H1 (cell line): ENCODE measurements around the gene AKR1B1. TPM values are rescaled to one million over a fixed set of nuclear protein-coding genes. Genes with fewer than 3 reads are reported as not detected.

Experiments used
- CTCF ChIA-PET: fragments of 300-600 bp; sonication (Branson Sonifier 250); formaldehyde crosslinking; loops from one replicate; lab custom pipeline; 2021; ENCODE audit not compliant: partially characterized antibody; lab: Charles Lee
- POLR2A ChIA-PET: fragments of 300-600 bp; sonication (Branson Sonifier 250); formaldehyde crosslinking; loops from one replicate; lab custom pipeline; 2021; ENCODE audit warnings: inconsistent platforms; ENCODE audit not compliant: partially characterized antibody; lab: Charles Lee
- DNase-seq, 2 experiments: peaks; one replicate each; pipeline versions ENCODE4 v3.0.0 to v3.0.0-alpha.2; 2010 to 2022; ENCODE audit warnings: low spot score in 2 of 2, low read depth in 1 of 2, mixed read lengths in 1 of 2
- FAIRE-seq: peaks from 2 replicates; lab custom pipeline; 2011; peaks lifted over from hg19 to GRCh38; lab: Jason Lieb, UNC
- H2AFZ ChIP-seq: 2 replicates; pipeline ENCODE4 v1.8.1; 2012; ENCODE audit warnings: low read length, inconsistent platforms
- H2AK5ac ChIP-seq: 2 replicates; pipeline ENCODE4 v1.6.1; 2013; ENCODE audit warnings: low read depth, low read length
- H2BK120ac ChIP-seq: replicated peaks from 2 replicates; pipeline ENCODE3; 2013; ENCODE audit warnings: low read depth, low read length, inconsistent platforms
- H2BK12ac ChIP-seq: 2 replicates; pipeline ENCODE4 v1.6.1; 2013; ENCODE audit warnings: low read depth, low read length
- H2BK15ac ChIP-seq: 2 replicates; pipeline ENCODE4 v1.6.1; 2013; ENCODE audit warnings: low read length
- H2BK20ac ChIP-seq: 2 replicates; pipeline ENCODE4 v1.6.1; 2013; ENCODE audit warnings: low read length
- H2BK5ac ChIP-seq: 2 replicates; pipeline ENCODE4 v1.6.1; 2013; ENCODE audit warnings: low read depth, low read length
- H3K14ac ChIP-seq: 2 replicates; pipeline ENCODE4 v1.6.1; 2013; ENCODE audit warnings: inconsistent platforms; ENCODE audit not compliant: insufficient read length
- H3K18ac ChIP-seq: 2 replicates; pipeline ENCODE4 v1.6.1; 2013; ENCODE audit warnings: low read length; ENCODE audit errors: extremely low read depth
- H3K23ac ChIP-seq: 2 replicates; pipeline ENCODE4 v1.6.1; 2013; ENCODE audit warnings: inconsistent platforms; ENCODE audit not compliant: insufficient read length
- H3K23me2 ChIP-seq: 2 replicates; pipeline ENCODE4 v1.6.1; 2013; ENCODE audit warnings: low read depth, low read length
- H3K27ac ChIP-seq: 2 replicates; pipeline ENCODE4 v1.6.1; 2011; ENCODE audit warnings: low read depth, low read length, inconsistent platforms
- H3K27me3 ChIP-seq, 4 experiments: replicated peaks in 1 of 4; 1 replicate in 1 of 4; 2 replicates in 3 of 4; pipeline versions ENCODE4 v1.6.1 to v1.8.1; 2011 to 2013; ENCODE audit warnings: low read length in 3 of 4, mild to moderate bottlenecking in 3 of 4, inconsistent platforms in 2 of 4, mixed read lengths in 2 of 4, moderate library complexity in 1 of 4; ENCODE audit not compliant: control insufficient read depth in 3 of 4, insufficient read depth in 3 of 4; ENCODE audit errors: extremely low read depth in 1 of 4
- H3K36me3 ChIP-seq, 4 experiments: 2 replicates each; pipeline versions ENCODE4 v1.6.1 to v1.8.1; 2011 to 2013; ENCODE audit warnings: mild to moderate bottlenecking in 4 of 4, low read length in 3 of 4, moderate library complexity in 2 of 4, control low read depth in 1 of 4, inconsistent platforms in 1 of 4; ENCODE audit not compliant: insufficient read depth in 4 of 4, control insufficient read depth in 2 of 4
- H3K4ac ChIP-seq: replicated peaks from 2 replicates; pipeline ENCODE3; 2013; ENCODE audit warnings: low read length, low read depth, mixed read lengths, inconsistent platforms; ENCODE audit not compliant: insufficient read length
- H3K4me1 ChIP-seq, 4 experiments: replicated peaks in 1 of 4; 1 replicate in 1 of 4; 2 replicates in 3 of 4; pipeline versions ENCODE4 v1.6.1 to v1.8.1; 2011 to 2013; ENCODE audit warnings: low read length in 3 of 4, inconsistent platforms in 2 of 4, mixed read lengths in 1 of 4; ENCODE audit not compliant: insufficient read depth in 4 of 4, control insufficient read depth in 3 of 4
- H3K4me2 ChIP-seq, 2 experiments: 2 replicates each; pipeline versions ENCODE4 v1.6.1 to v1.8.1; 2011 to 2013; ENCODE audit warnings: low read depth in 2 of 2, low read length in 2 of 2, control low read depth in 1 of 2, inconsistent platforms in 1 of 2, mild to moderate bottlenecking in 1 of 2; ENCODE audit not compliant: insufficient read depth in 1 of 2
- H3K4me3 ChIP-seq, 4 experiments: fragments of 200-600, 300-600 bp in 1 of 4; sonication (generic), shearing (Covaris generic), sonication (Bioruptor Twin) in 1 of 4; 2 replicates each; pipeline versions ENCODE4 v1.5.1 to v1.8.1; 2011 to 2016; ENCODE audit warnings: low read length in 4 of 4, low read depth in 3 of 4, control low read depth in 2 of 4, inconsistent platforms in 2 of 4, mild to moderate bottlenecking in 2 of 4, mixed read lengths in 1 of 4, moderate library complexity in 1 of 4; ENCODE audit not compliant: insufficient read depth in 2 of 4; ENCODE audit errors: extremely low read depth in 1 of 4
- H3K56ac ChIP-seq: replicated peaks from 2 replicates; pipeline ENCODE3; 2013; ENCODE audit warnings: low read depth, mild to moderate bottlenecking, mixed read lengths, low read length, inconsistent platforms; ENCODE audit not compliant: insufficient read length
- H3K79me1 ChIP-seq: 2 replicates; pipeline ENCODE4 v1.6.1; 2013; ENCODE audit warnings: low read depth, low read length, control low read depth
- H3K79me2 ChIP-seq, 2 experiments: 2 replicates each; pipeline versions ENCODE4 v1.6.1 to v1.8.1; 2012 to 2013; ENCODE audit warnings: low read length in 2 of 2, mild to moderate bottlenecking in 2 of 2, inconsistent platforms in 1 of 2; ENCODE audit not compliant: insufficient read depth in 2 of 2, control insufficient read depth in 1 of 2
- H3K9ac ChIP-seq, 4 experiments: replicated peaks in 1 of 4; 1 replicate in 1 of 4; 2 replicates in 3 of 4; pipeline versions ENCODE4 v1.6.1 to v1.8.1; 2011 to 2013; ENCODE audit warnings: low read depth in 3 of 4, low read length in 3 of 4, control low read depth in 2 of 4, mild to moderate bottlenecking in 2 of 4, moderate library complexity in 2 of 4, inconsistent platforms in 1 of 4; ENCODE audit errors: extremely low read depth in 1 of 4
- H3K9me3 ChIP-seq, 2 experiments: 2 replicates each; pipeline versions ENCODE4 v1.6.1 to v1.8.1; 2012 to 2013; ENCODE audit warnings: mild to moderate bottlenecking in 2 of 2, moderate library complexity in 2 of 2, control low read depth in 1 of 2, inconsistent platforms in 1 of 2, low read depth in 1 of 2, low read length in 1 of 2, mixed read lengths in 1 of 2; ENCODE audit not compliant: insufficient read depth in 2 of 2
- H4K20me1 ChIP-seq, 2 experiments: replicated peaks in 1 of 2; 2 replicates each; pipeline versions ENCODE3 to v1.8.1; 2011 to 2013; ENCODE audit warnings: inconsistent platforms in 2 of 2, low read length in 2 of 2, mild to moderate bottlenecking in 1 of 2; ENCODE audit not compliant: insufficient read depth in 2 of 2, control insufficient read depth in 1 of 2
- H4K5ac ChIP-seq: 2 replicates; pipeline ENCODE4 v1.6.1; 2013; ENCODE audit warnings: low read length, low read depth, mixed read lengths, inconsistent platforms; ENCODE audit not compliant: insufficient read length
- H4K8ac ChIP-seq: 2 replicates; pipeline ENCODE4 v1.8.0; 2013; ENCODE audit warnings: mild to moderate bottlenecking, moderate library complexity, low read length, inconsistent platforms; ENCODE audit not compliant: insufficient read depth; ENCODE audit errors: extremely low read depth
- H4K91ac ChIP-seq: replicated peaks from 2 replicates; pipeline ENCODE3; 2013; ENCODE audit warnings: low read length, mixed read lengths, inconsistent platforms; ENCODE audit not compliant: insufficient read length
- CBX8 ChIP-seq: fragments of 300-800, 300-1000 bp; sonication (generic); IDR thresholded peaks from 2 replicates; pipeline ENCODE4 v1.7.1; 2016; ENCODE audit warnings: low read depth, low read length, borderline replicate concordance
- EGR1 ChIP-seq: IDR thresholded peaks from 2 replicates; pipeline ENCODE4 v1.6.1; 2011; ENCODE audit warnings: low read depth, low read length, borderline replicate concordance
- GTF2F1 ChIP-seq: IDR thresholded peaks from 2 replicates; pipeline ENCODE4 v1.6.1; 2012; ENCODE audit warnings: low read depth, low read length, improper control_type of control experiment, borderline replicate concordance
- KDM4A ChIP-seq: IDR thresholded peaks from one replicate; pipeline ENCODE4 v1.7.1; 2012; ENCODE audit warnings: low read depth, mild to moderate bottlenecking, moderate library complexity, low read length, inconsistent platforms; ENCODE audit not compliant: severe bottlenecking
- POU5F1 ChIP-seq: IDR thresholded peaks from 2 replicates; pipeline ENCODE4 v1.6.1; 2011; ENCODE audit warnings: low read depth, mild to moderate bottlenecking, low read length, moderate library complexity
- RAD21 ChIP-seq, 2 experiments: IDR thresholded peaks in 1 of 2; conservative IDR thresholded peaks in 1 of 2; 2 replicates each; pipeline ENCODE4 v1.6.1; 2011; ENCODE audit warnings: low read depth in 2 of 2, low read length in 2 of 2, improper control_type of control experiment in 1 of 2, inconsistent platforms in 1 of 2, mild to moderate bottlenecking in 1 of 2, moderate library complexity in 1 of 2
- SAP30 ChIP-seq: fragments of 300-600 bp; sonication (generic); IDR thresholded peaks from 2 replicates; pipeline ENCODE4 v1.7.1; 2012; ENCODE audit warnings: low read length, moderate library complexity, mild to moderate bottlenecking, inconsistent platforms; ENCODE audit not compliant: insufficient read depth, insufficient replicate concordance
- SIRT6 ChIP-seq: IDR thresholded peaks from one replicate; pipeline ENCODE4 v1.7.1; 2012; ENCODE audit warnings: low read length, inconsistent platforms
- SP4 ChIP-seq: IDR thresholded peaks from 2 replicates; pipeline ENCODE4 v1.6.1; 2012; ENCODE audit warnings: low read length, inconsistent platforms
- TAF1 ChIP-seq: IDR thresholded peaks from 2 replicates; pipeline ENCODE4 v1.6.1; 2011; ENCODE audit warnings: mild to moderate bottlenecking, low read depth, low read length
- TAF7 ChIP-seq: optimal IDR thresholded peaks from 2 replicates; pipeline ENCODE3; 2011; ENCODE audit warnings: low read depth, mild to moderate bottlenecking, inconsistent platforms, low read length, moderate library complexity, borderline replicate concordance
- TBP ChIP-seq: IDR thresholded peaks from 2 replicates; pipeline ENCODE4 v1.6.1; 2011; ENCODE audit warnings: low read depth, low read length, improper control_type of control experiment
- USF2 ChIP-seq: IDR thresholded peaks from 2 replicates; pipeline ENCODE4 v1.6.1; 2011; ENCODE audit warnings: low read length, improper control_type of control experiment
- YY1 ChIP-seq: IDR thresholded peaks from 2 replicates; pipeline ENCODE4 v1.6.1; 2011; ENCODE audit warnings: low read depth, mild to moderate bottlenecking, low read length
- WGBS, 2 experiments: shearing (Covaris generic) in 1 of 2; methylation state at CpG; one replicate each; pipeline versions ENCODE4 v1.1.6 to v1.1.7; 2013 to 2015; ENCODE audit warnings: low lambda C conversion rate in 2 of 2, mixed read lengths in 2 of 2, inconsistent platforms in 1 of 2, low coverage in 1 of 2, missing lambda C conversion rate in 1 of 2; ENCODE audit not compliant: insufficient replicate concordance in 2 of 2, insufficient coverage in 1 of 2, insufficient read length in 1 of 2; ENCODE audit errors: extremely low coverage in 1 of 2, missing lambda C conversion rate in 1 of 2; 5-methylcytosine and 5-hydroxymethylcytosine counted together
- polyA plus RNA-seq, 7 experiments: library from polyadenylated mRNA; depleted of rRNA in 3 of 7; stranded (reverse) in 5 of 7; unstranded in 2 of 7; fragments of >200 nt in 5 of 7; fragments of 200-250 nt in 2 of 7; gene quantifications; 1 replicate in 5 of 7; 2 replicates in 1 of 7; 4 replicates in 1 of 7; pipeline versions ENCODE4 v1.2.1 to v1.2.3, GENCODE V29; 2011 to 2013; ENCODE audit warnings: missing spikeins in 2 of 7, mixed read lengths in 2 of 7
- total RNA-seq: library from RNA; stranded (reverse); fragmentation: NEBNext Ultra II Directional; extraction: Animal tissue kit (Norgen Biotek cat#: 25700); gene quantifications from 2 replicates; pipeline ENCODE4 v1.2.1, GENCODE V29; 2021

Gene AKR1B1
- total and polyA plus RNA-seq, 2 of the 8 experiments (the other 6 are each of a cell fraction or from before 2014, with no cell fraction given), result 195 to 273 TPM

- no peaks in the 10 kb centered on the region for H3K27me3 ChIP-seq
- no peak overlapping the region for H3K56ac ChIP-seq
- H3K27ac ChIP-seq, result no peak overlapping the region
- FAIRE-seq (no peak), DNase-seq (no peak)
- no peak overlapping the region for H2BK120ac ChIP-seq
- WGBS, 2 experiments, result 89% methylated on average over 4 of the region's 4 CpGs; no CpG with 5 or more reads in 1 of the 2 experiments
- no peaks in the 10 kb centered on the region for H3K79me1 ChIP-seq
- H3K4me3 ChIP-seq, result no peak overlapping the region
- H3K4me2 ChIP-seq, result no peak overlapping the region
- no peak overlapping the region for H2AFZ ChIP-seq
- no peak overlapping the region for H3K18ac ChIP-seq
- no peak overlapping the region for H2AK5ac ChIP-seq
- H3K9ac ChIP-seq, result no peak overlapping the region
- H3K79me2 ChIP-seq, result no peaks in the 10 kb centered on the region
- no peak overlapping the region for H4K8ac ChIP-seq
- H4K5ac ChIP-seq, result no peak overlapping the region
- no peak overlapping the region for H2BK5ac ChIP-seq
- H3K36me3 ChIP-seq, result peaks cover 13 to 53% (median 40%) of the 10 kb centered on the region in 4 experiments; a peak in 7 of 8 replicates
- no peak overlapping the region for H3K14ac ChIP-seq
- H2BK15ac ChIP-seq, result no peak overlapping the region
- no peak overlapping the region for H4K91ac ChIP-seq
- no peak overlapping the region for H2BK12ac ChIP-seq
- POLR2A ChIA-PET, result no interaction called here
- no peaks in the 10 kb centered on the region for H3K9me3 ChIP-seq
- no peak overlapping the region for H3K4ac ChIP-seq
- H3K23me2 ChIP-seq, result no peaks in the 10 kb centered on the region
- no peaks in the 10 kb centered on the region for H3K4me1 ChIP-seq
- no peak overlapping the region for H2BK20ac ChIP-seq
- no peak overlapping the region for H3K23ac ChIP-seq
- CTCF ChIA-PET, result interaction anchor here (1.5 to 7.8 kb wide), 5 partner anchors 8 to 73 kb away, joined by 4 to 43 read pairs (median 9); partner anchors contain the start of gene AKR1B1
- H4K20me1 ChIP-seq, result peaks cover 0 to 1% of the 10 kb centered on the region in 2 experiments
- TF ChIP-seq RAD21 (IDR thresholded peaks at IDR 0.05 in 1 of 2, conservative IDR thresholded peaks at IDR 0.05 in 1 of 2; ENCODE audit: low read depth in 2 of 2, low read length in 2 of 2), result no peak
- TF ChIP-seq GTF2F1, result no peak
- no peak for TF ChIP-seq KDM4A
- TF ChIP-seq EGR1, result no peak
- TF ChIP-seq YY1, result no peak
- no peak for TF ChIP-seq CBX8
- no peak for TF ChIP-seq POU5F1
- no peak for TF ChIP-seq SAP30
- no peak for TF ChIP-seq USF2
- TF ChIP-seq SP4, result no peak
- no peak for TF ChIP-seq TAF7
- no peak for TF ChIP-seq SIRT6
- TF ChIP-seq TBP, result no peak
- no peak for TF ChIP-seq TAF1
Measured at GRCh38 chr7:134441264-134441663, 17.6 kb downstream of the AKR1B1 start.
